RWPE2 (cell line): Measurements from ENCODE around the gene STK33.

Experiments
- ATAC-seq: fragments of 200-7000 bp; cut with Tn5 transposase; 3 replicates; pipeline ENCODE4 v1.9.1; 2021; ENCODE audit warnings: low read depth
- DNase-seq: peaks from one replicate; pipeline ENCODE4 v3.0.0-alpha.2; 2020; ENCODE audit warnings: low spot score
- H3K27ac ChIP-seq: fragments of 450-650 bp; 2 replicates; pipeline ENCODE4 v1.5.1; 2017; ENCODE audit warnings: mild to moderate bottlenecking; ENCODE audit not compliant: poor library complexity, severe bottlenecking
- H3K27me3 ChIP-seq: fragments of 250-450 bp; sonication (Bioruptor Pico); 2 replicates; pipeline ENCODE4 v1.5.1; 2021; ENCODE audit warnings: mild to moderate bottlenecking, moderate library complexity; ENCODE audit not compliant: insufficient read depth, poor library complexity, severe bottlenecking
- H3K36me3 ChIP-seq: fragments of 250-450 bp; sonication (Bioruptor Pico); 2 replicates; pipeline ENCODE4 v1.5.1; 2020; ENCODE audit warnings: low read depth, mild to moderate bottlenecking, moderate library complexity
- H3K4me1 ChIP-seq: fragments of 250-450 bp; sonication (Bioruptor Pico); 2 replicates; pipeline ENCODE4 v1.5.1; 2021; ENCODE audit warnings: mild to moderate bottlenecking, moderate library complexity; ENCODE audit not compliant: insufficient read depth, poor library complexity, severe bottlenecking
- H3K4me3 ChIP-seq: fragments of 250-450 bp; sonication (Bioruptor Pico); 2 replicates; pipeline ENCODE4 v1.5.1; 2021; ENCODE audit warnings: mild to moderate bottlenecking, moderate library complexity; ENCODE audit not compliant: severe bottlenecking
- H3K9me3 ChIP-seq: fragments of 250-450 bp; sonication (Bioruptor Pico); 2 replicates; pipeline ENCODE4 v1.5.1; 2021; ENCODE audit warnings: mild to moderate bottlenecking, moderate library complexity; ENCODE audit not compliant: severe bottlenecking
- CTCF ChIP-seq: fragments of 450-650 bp; IDR thresholded peaks from one replicate; pipeline ENCODE4 v1.5.1; 2017; ENCODE audit warnings: mild to moderate bottlenecking, moderate library complexity; ENCODE audit not compliant: poor library complexity, severe bottlenecking

Gene STK33

DNA sequence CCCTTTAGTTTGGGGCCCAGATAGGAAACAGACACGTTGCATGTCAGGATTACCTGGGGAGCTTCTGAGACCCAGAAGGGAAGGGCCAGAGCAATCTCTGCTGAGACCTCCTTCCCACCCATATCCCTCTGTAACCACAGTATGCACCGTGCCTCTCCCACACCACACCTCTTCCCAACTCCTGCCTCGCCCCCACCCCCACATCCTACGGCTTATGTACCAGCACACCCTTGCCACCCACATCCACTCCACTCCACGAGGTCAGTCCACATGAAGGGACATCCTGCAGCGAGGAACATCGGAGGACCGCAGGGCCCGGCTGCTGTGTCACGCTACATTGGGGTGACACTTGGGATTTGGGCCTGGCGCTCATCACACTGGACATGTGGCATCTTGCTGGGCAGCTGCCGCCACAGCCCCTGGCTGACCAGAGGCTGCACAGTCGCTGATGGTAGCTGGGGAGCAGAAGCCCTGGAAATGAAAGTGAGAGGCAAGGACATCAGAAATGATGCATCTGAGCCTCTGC, 212.1 kb downstream of the STK33 start:
- H3K27ac ChIP-seq, result no peak overlapping the region
- TF ChIP-seq CTCF, result no peak
- no peak overlapping the region for H3K4me3 ChIP-seq
- H3K4me1 ChIP-seq, result no peaks in the 10 kb centered on the region
- DNase-seq, result no peak
- ATAC-seq, result no peak
- H3K9me3 ChIP-seq, result no peaks in the 10 kb centered on the region
- H3K36me3 ChIP-seq, result no peaks in the 10 kb centered on the region
- no peaks in the 10 kb centered on the region for H3K27me3 ChIP-seq

DNA sequence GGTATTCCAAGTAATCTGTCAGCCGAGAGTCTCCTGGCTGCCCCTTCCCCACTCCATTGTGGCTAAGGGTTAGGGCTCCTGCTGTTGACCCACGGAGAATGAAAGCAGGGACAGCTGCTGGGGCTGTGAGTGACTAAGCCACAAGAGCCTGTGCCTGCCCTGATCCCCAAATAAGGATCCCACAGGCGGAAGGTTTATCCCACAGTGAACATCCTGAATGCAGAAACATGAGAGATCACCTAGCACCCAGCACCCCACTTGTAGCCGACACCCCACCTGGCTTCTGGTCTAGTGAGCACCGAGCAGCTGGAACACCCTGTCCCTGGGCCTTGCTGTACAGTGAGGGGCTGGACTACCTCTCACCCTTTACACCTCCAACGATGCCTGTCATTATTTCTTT, 212.7 kb downstream of the STK33 start:
- H3K9me3 ChIP-seq, result no peaks in the 10 kb centered on the region
- H3K27me3 ChIP-seq, result no peaks in the 10 kb centered on the region
- no peaks in the 10 kb centered on the region for H3K36me3 ChIP-seq
- no peak for TF ChIP-seq CTCF
- no peak overlapping the region for H3K4me3 ChIP-seq
- ATAC-seq (no peak), DNase-seq (no peak)
- H3K4me1 ChIP-seq, result no peaks in the 10 kb centered on the region
- H3K27ac ChIP-seq, result no peak overlapping the region

DNA sequence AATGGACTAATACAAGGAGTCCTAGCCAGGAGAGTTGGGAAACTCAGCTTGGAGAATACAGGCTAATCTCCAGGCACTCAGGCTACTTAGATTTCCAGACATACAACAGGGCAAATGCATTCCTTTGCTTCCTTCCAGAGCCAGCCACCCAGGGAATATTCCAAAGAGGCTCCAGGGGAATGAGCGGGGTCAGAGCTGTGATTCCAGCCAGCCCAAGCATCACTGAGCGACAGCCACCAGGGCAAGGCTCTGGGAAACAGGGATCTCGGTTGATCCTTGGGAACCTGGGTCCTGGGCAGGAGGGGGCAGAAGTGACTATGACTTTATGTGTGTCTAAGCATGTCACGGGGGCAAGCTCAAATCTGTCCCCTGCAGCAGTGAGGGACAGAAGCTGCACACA, 218.1 kb downstream of the STK33 start:
- Histone ChIP-seq H3K27ac (no peak overlapping the region), H3K9me3 (no peaks in the 10 kb centered on the region), H3K27me3 (no peaks in the 10 kb centered on the region), H3K4me3 (no peak overlapping the region), H3K4me1 (no peaks in the 10 kb centered on the region), H3K36me3 (no peaks in the 10 kb centered on the region)
- DNase-seq (no peak), ATAC-seq (no peak)
- TF ChIP-seq CTCF, result no peak

DNA sequence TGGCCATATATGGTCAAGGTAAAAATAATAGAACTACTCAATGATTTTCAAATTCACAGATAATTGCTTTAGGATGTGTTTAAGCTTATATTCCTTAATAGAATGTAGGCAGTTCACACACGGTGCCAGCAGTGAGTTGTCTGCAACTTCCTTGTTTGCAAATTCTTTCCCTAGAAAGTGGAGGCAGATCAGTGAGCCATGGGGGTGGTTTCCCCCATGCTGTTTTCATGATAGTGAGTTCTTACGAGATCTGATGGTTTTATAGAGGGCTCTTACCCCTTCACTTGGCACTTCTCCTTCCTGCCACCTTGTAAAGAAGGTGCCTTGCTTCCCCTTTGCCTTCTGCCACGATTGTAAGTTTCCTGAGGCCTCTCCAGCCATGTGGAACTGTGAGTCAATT, 218.6 kb downstream of the STK33 start:
- H3K27ac ChIP-seq, result no peak overlapping the region
- H3K36me3 ChIP-seq, result no peaks in the 10 kb centered on the region
- H3K9me3 ChIP-seq, result no peaks in the 10 kb centered on the region
- no peak for TF ChIP-seq CTCF
- H3K4me3 ChIP-seq, result no peak overlapping the region
- no peaks in the 10 kb centered on the region for H3K4me1 ChIP-seq
- H3K27me3 ChIP-seq, result no peaks in the 10 kb centered on the region
- ATAC-seq, result no peak
- no peak for DNase-seq

DNA sequence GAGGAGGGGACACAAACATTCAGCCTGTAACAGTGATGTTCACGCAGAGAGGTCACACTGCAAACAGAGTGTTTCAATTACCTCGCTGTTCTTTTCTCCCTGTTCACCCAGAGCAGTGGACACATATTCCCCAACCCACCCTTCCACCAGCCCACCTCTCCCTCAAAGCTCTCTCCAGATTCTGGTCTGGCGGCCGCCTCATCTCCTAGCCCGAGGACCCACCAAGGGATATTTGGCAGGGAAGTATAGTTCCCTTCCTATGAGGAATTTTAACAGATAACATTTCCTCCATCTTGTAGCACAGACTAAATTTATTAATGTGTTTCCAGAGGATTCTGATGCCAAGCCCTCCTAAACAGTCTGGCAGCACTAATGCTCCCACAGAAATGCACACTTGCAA, 219.3 kb downstream of the STK33 start:
- Histone ChIP-seq H3K36me3 (no peaks in the 10 kb centered on the region), H3K4me1 (no peaks in the 10 kb centered on the region), H3K4me3 (no peak overlapping the region), H3K9me3 (no peaks in the 10 kb centered on the region), H3K27ac (no peak overlapping the region), H3K27me3 (no peaks in the 10 kb centered on the region)
- no peak for TF ChIP-seq CTCF
- no peak for ATAC-seq
- DNase-seq, result no peak
